MM.1S (cell line): ENCODE results near the gene MRPL54.

ENCODE experiments used
- DNase-seq: peaks from one replicate; pipeline ENCODE4 v3.0.0-alpha.2; 2015
- H2AFZ ChIP-seq: fragments of 300-600 bp; sonication (generic); 2 replicates; pipeline ENCODE4 v1.6.0; 2016; ENCODE audit warnings: antibody characterized with exemption, low read length
- H3F3A ChIP-seq: fragments of 300-600 bp; sonication (generic); 2 replicates; pipeline ENCODE4 v1.6.1; 2016; ENCODE audit warnings: mild to moderate bottlenecking, antibody characterized with exemption, low read length, moderate library complexity, mixed read lengths; ENCODE audit not compliant: insufficient read depth
- H3K27ac ChIP-seq: fragments of 300-600 bp; sonication (generic); 2 replicates; pipeline ENCODE4 v1.5.1; 2016; ENCODE audit warnings: mild to moderate bottlenecking, low read length
- H3K27me3 ChIP-seq: fragments of 300-600 bp; sonication (generic); replicated peaks from 2 replicates; pipeline ENCODE4 v1.6.0; 2016; ENCODE audit warnings: low read length; ENCODE audit not compliant: insufficient read depth
- H3K36me3 ChIP-seq: fragments of 300-600 bp; sonication (generic); replicated peaks from 2 replicates; pipeline ENCODE4 v1.6.1; 2016; ENCODE audit warnings: mild to moderate bottlenecking, low read length, mixed read lengths; ENCODE audit not compliant: insufficient read depth
- H3K4me1 ChIP-seq: fragments of 300-600 bp; sonication (generic); 2 replicates; pipeline ENCODE4 v1.6.1; 2016; ENCODE audit warnings: low read length, mixed read lengths
- H3K4me2 ChIP-seq: fragments of 300-600 bp; sonication (generic); 2 replicates; pipeline ENCODE4 v1.6.0; 2016; ENCODE audit warnings: low read depth, low read length
- H3K4me3 ChIP-seq: fragments of 300-600 bp; sonication (generic); 2 replicates; pipeline ENCODE4 v1.5.1; 2016; ENCODE audit warnings: low read length, mixed read lengths
- H3K79me2 ChIP-seq: fragments of 300-600 bp; sonication (generic); 2 replicates; pipeline ENCODE4 v1.6.1; 2016; ENCODE audit warnings: mixed run types, low read length, mixed read lengths
- H3K9ac ChIP-seq: fragments of 300-600 bp; sonication (generic); 2 replicates; pipeline ENCODE4 v1.6.1; 2016; ENCODE audit warnings: low read length, mixed read lengths
- H3K9me2 ChIP-seq: fragments of 300-600 bp; sonication (generic); replicated peaks from 2 replicates; pipeline ENCODE4 v1.6.1; 2016; ENCODE audit warnings: mild to moderate bottlenecking, low read length, mixed read lengths; ENCODE audit not compliant: insufficient read depth
- H3K9me3 ChIP-seq: fragments of 300-600 bp; sonication (generic); replicated peaks from 2 replicates; pipeline ENCODE4 v1.6.1; 2016; ENCODE audit warnings: mild to moderate bottlenecking, low read length, mixed read lengths; ENCODE audit not compliant: insufficient read depth
- H4K20me1 ChIP-seq: fragments of 300-600 bp; sonication (generic); 2 replicates; pipeline ENCODE4 v1.6.1; 2016; ENCODE audit warnings: mild to moderate bottlenecking, low read length, moderate library complexity, mixed read lengths; ENCODE audit not compliant: insufficient read depth
- EZH2 ChIP-seq: fragments of 300-600 bp; sonication (generic); optimal IDR thresholded peaks from 2 replicates; pipeline ENCODE3; 2017; ENCODE audit warnings: low read depth, mild to moderate bottlenecking, antibody characterized with exemption, low read length, mixed read lengths
- EZH2phosphoT487 ChIP-seq: fragments of 300-600 bp; sonication (generic); IDR thresholded peaks from 2 replicates; pipeline ENCODE4 v1.6.1; 2018; ENCODE audit warnings: antibody characterized with exemption, low read length
- TF ChIP-seq, protein P1 (sequence below): fragments of 300-600 bp; sonication (generic); IDR thresholded peaks from 2 replicates; pipeline ENCODE4 v1.5.1; 2016; ENCODE audit warnings: antibody characterized with exemption, low read length, mixed read lengths

Gene MRPL54

DNA sequence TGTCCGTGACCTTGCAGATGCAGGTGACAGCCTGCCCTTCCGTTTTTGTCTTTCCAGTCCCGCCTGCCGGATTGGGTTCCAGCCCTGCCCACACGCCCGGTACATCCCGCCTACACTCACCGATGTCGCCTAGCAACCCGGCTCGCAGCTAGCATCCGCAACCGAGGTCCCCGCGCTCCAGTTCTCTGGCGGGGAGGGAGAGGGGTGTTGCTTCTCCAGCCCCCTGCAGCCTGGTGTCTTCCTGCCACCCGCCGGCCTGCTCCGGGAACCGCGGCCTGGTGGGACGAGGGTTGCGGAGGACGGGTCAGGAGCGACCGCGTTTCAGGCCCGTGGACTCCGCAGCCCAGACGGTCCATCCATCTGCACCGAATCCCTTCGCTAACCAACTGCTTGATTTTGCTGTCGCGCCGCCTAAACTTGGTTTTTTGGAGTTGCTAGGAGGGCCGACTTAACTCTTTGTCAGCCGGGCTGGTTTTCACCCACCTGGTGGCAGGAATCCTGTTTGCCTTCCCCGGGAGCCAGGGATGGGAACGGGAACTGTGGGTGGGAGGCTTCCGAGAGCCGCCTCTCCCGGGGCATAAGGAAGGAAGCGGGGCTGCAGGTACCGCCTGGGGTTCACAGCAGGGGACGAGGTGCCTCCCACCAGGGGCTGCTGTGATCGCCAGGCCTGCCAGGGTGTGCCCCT, 39.1 kb downstream of the MRPL54 start:
- Histone ChIP-seq H3K4me3 (no peak overlapping the region), H4K20me1 (no peaks in the 10 kb centered on the region), H2AFZ (no peak overlapping the region), H3K27ac (no peak overlapping the region), H3K27me3 (peaks cover 96% of the 10 kb centered on the region), H3K36me3 (no peaks in the 10 kb centered on the region), H3K9me3 (no peaks in the 10 kb centered on the region), H3K79me2 (no peaks in the 10 kb centered on the region), H3F3A (no peaks in the 10 kb centered on the region), H3K4me1 (no peaks in the 10 kb centered on the region), H3K4me2 (no peak overlapping the region), H3K9ac (no peak overlapping the region), H3K9me2 (no peaks in the 10 kb centered on the region)
- no peak for DNase-seq
- TF ChIP-seq, protein P1, sequence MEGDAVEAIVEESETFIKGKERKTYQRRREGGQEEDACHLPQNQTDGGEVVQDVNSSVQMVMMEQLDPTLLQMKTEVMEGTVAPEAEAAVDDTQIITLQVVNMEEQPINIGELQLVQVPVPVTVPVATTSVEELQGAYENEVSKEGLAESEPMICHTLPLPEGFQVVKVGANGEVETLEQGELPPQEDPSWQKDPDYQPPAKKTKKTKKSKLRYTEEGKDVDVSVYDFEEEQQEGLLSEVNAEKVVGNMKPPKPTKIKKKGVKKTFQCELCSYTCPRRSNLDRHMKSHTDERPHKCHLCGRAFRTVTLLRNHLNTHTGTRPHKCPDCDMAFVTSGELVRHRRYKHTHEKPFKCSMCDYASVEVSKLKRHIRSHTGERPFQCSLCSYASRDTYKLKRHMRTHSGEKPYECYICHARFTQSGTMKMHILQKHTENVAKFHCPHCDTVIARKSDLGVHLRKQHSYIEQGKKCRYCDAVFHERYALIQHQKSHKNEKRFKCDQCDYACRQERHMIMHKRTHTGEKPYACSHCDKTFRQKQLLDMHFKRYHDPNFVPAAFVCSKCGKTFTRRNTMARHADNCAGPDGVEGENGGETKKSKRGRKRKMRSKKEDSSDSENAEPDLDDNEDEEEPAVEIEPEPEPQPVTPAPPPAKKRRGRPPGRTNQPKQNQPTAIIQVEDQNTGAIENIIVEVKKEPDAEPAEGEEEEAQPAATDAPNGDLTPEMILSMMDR: no peak
- TF ChIP-seq EZH2phosphoT487 (no peak), EZH2 (no peak)

DNA sequence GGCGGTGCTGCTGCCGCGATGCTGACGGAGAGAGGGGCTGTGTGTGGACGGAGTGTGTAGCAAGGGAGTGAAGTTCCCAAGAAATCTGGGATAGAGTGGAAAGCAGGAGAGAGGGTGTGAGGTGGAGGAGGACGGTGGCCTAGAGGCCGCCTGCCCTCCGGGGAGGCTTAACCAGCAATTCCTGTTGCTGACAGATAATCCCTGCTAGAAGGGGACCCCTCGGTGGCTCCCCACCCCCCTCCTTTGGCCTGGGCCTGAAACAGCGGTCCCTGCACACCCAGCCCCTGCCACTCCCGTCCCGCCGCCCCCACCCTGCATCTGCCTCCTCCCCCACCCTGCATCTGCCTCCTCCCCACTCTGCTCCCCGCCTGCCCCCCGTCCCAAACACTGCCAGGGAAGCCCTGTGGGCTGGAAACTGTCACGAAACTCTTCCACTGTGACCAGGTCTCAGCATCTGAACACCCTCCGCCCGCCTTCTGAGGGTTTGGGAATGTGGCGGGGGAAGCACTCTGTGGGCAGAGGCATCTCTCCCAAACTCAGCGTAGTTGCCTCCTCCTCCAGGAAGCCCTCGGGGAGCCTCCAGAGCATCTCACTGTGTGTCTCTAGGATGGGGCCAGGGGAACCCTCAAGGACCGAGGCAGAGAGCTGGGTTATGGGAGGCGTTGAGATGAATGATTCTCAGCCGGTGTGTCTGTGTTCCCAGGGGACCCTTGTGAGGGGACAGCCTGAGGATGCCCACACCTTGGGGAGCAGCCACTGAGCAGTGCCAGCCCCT, 40.8 kb downstream of the MRPL54 start:
- Histone ChIP-seq H2AFZ (no peak overlapping the region), H3K9me2 (no peaks in the 10 kb centered on the region), H3K4me3 (no peak overlapping the region), H3K79me2 (no peaks in the 10 kb centered on the region), H3K4me2 (no peak overlapping the region), H3K27ac (no peak overlapping the region), H3K4me1 (no peaks in the 10 kb centered on the region), H3K36me3 (no peaks in the 10 kb centered on the region), H3K27me3 (peaks cover 95% of the 10 kb centered on the region), H3K9ac (no peak overlapping the region), H4K20me1 (no peaks in the 10 kb centered on the region), H3K9me3 (no peaks in the 10 kb centered on the region), H3F3A (no peaks in the 10 kb centered on the region)
- TF ChIP-seq EZH2phosphoT487 (no peak), EZH2 (no peak)
- TF ChIP-seq, protein P1: no peak
- DNase-seq: no peak

DNA sequence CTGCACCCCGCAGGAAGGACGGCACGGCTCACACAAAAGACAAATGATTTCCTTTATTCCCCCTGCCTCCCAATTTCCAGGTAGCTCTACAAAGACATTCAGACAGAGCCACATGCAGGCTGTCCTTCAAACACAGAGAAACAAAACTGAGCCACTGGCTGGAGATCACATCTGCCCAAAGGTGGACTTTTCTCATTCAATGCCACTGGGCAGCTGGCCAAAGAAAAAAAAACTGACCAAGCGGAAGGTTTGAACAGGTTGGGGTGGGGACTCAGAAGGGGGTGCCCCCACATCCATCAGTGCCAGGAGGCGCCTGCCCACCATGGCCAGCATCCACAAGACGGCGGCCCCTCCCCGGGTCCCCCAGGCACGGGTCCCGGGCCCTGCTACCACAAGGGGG, 41.5 kb downstream of the MRPL54 start:
- no peaks in the 10 kb centered on the region for H3K4me1 ChIP-seq
- H3K27me3 ChIP-seq: peaks cover 95% of the 10 kb centered on the region
- H2AFZ ChIP-seq: no peak overlapping the region
- no peaks in the 10 kb centered on the region for H3K79me2 ChIP-seq
- no peak overlapping the region for H3K27ac ChIP-seq
- no peaks in the 10 kb centered on the region for H3K9me3 ChIP-seq
- H3K9me2 ChIP-seq: no peaks in the 10 kb centered on the region
- TF ChIP-seq, protein P1: no peak
- TF ChIP-seq EZH2phosphoT487 (no peak), EZH2 (no peak)
- H3K4me2 ChIP-seq: no peak overlapping the region
- no peak overlapping the region for H3K4me3 ChIP-seq
- no peaks in the 10 kb centered on the region for H3F3A ChIP-seq
- H3K36me3 ChIP-seq: no peaks in the 10 kb centered on the region
- H3K9ac ChIP-seq: no peak overlapping the region
- no peaks in the 10 kb centered on the region for H4K20me1 ChIP-seq
- DNase-seq: no peak
